Fibroblast of skin of right quadriceps (primary cell): ENCODE results near the gene SERPINB7.
"Not testable (repeated sequence)": the region's sequence is repeated elsewhere in the genome, so short reads cannot be mapped to it uniquely, and the experiment has no call there.

Experiments
- DNase-seq: peaks from one replicate; pipeline ENCODE4 v3.0.0-alpha.2; 2013

The SERPINB7 gene

GRCh38 chr18:63775166-63775730 is at the start of gene SERPINB7:
Gene SERPINB7 (plus strand): TSS chr18:63775418. CDS start chr18:63782373, 6,955 bp downstream.
- DNase-seq, result peak; percentile 94

GRCh38 chr18:63725682-63726480 is 49.3 kb upstream of the SERPINB7 start:
- DNase-seq, result peak; percentile 35

GRCh38 chr18:63730773-63731172 is 44.4 kb upstream of the SERPINB7 start:
- DNase-seq, result no peak

GRCh38 chr18:63731215-63731614 is 44.0 kb upstream of the SERPINB7 start:
- no peak for DNase-seq

GRCh38 chr18:63736876-63737275 is 38.3 kb upstream of the SERPINB7 start:
- peak; percentile 23 for DNase-seq

GRCh38 chr18:63741769-63742168 is 33.4 kb upstream of the SERPINB7 start:
- peak; percentile 58 for DNase-seq

GRCh38 chr18:63747006-63747405 is 28.2 kb upstream of the SERPINB7 start:
- DNase-seq, result no peak

GRCh38 chr18:63749489-63749888 is 25.7 kb upstream of the SERPINB7 start:
- no peak for DNase-seq

- DNase-seq, result no peak
Measured at GRCh38 chr18:63752636-63753035, 22.6 kb upstream of the SERPINB7 start.

- peak; percentile 56 for DNase-seq
Measured at GRCh38 chr18:63753676-63754075, 21.5 kb upstream of the SERPINB7 start.

GRCh38 chr18:63757541-63757940 is 17.7 kb upstream of the SERPINB7 start:
- DNase-seq, result no peak

GRCh38 chr18:63758615-63759240 is 16.5 kb upstream of the SERPINB7 start:
- DNase-seq, result no peak

GRCh38 chr18:63759786-63760185 is 15.4 kb upstream of the SERPINB7 start:
- not testable (repeated sequence) for DNase-seq

- DNase-seq, result peak; percentile 90
Measured at GRCh38 chr18:63762518-63762917, 12.7 kb upstream of the SERPINB7 start.

GRCh38 chr18:63763831-63764600 is 11.2 kb upstream of the SERPINB7 start:
- DNase-seq, result peak; percentile 44

- DNase-seq, result no peak
Measured at GRCh38 chr18:63765837-63766236, 9.4 kb upstream of the SERPINB7 start.

GRCh38 chr18:63773551-63773950 is 1.7 kb upstream of the SERPINB7 start:
- no peak for DNase-seq

GRCh38 chr18:63774511-63774910 is 707 bp upstream of the SERPINB7 start:
- DNase-seq, result no peak

GRCh38 chr18:63779386-63779785 is 4.2 kb downstream of the SERPINB7 start:
- no peak for DNase-seq

GRCh38 chr18:63783394-63783793 is 8.2 kb downstream of the SERPINB7 start:
- DNase-seq, result no peak

- DNase-seq, result peak; percentile 67
Measured at GRCh38 chr18:63784787-63785452, 9.7 kb downstream of the SERPINB7 start.

- DNase-seq, result no peak
Measured at GRCh38 chr18:63787673-63788072, 12.5 kb downstream of the SERPINB7 start.
